ENCODE measurements around the gene ENO4. TPM values are rescaled to one million over a fixed set of nuclear protein-coding genes. Genes with fewer than 3 reads are reported as not detected.

The ENO4 gene
- not detected for total RNA-seq
- total RNA-seq: 0 reads per million in 2 donors

DNA sequence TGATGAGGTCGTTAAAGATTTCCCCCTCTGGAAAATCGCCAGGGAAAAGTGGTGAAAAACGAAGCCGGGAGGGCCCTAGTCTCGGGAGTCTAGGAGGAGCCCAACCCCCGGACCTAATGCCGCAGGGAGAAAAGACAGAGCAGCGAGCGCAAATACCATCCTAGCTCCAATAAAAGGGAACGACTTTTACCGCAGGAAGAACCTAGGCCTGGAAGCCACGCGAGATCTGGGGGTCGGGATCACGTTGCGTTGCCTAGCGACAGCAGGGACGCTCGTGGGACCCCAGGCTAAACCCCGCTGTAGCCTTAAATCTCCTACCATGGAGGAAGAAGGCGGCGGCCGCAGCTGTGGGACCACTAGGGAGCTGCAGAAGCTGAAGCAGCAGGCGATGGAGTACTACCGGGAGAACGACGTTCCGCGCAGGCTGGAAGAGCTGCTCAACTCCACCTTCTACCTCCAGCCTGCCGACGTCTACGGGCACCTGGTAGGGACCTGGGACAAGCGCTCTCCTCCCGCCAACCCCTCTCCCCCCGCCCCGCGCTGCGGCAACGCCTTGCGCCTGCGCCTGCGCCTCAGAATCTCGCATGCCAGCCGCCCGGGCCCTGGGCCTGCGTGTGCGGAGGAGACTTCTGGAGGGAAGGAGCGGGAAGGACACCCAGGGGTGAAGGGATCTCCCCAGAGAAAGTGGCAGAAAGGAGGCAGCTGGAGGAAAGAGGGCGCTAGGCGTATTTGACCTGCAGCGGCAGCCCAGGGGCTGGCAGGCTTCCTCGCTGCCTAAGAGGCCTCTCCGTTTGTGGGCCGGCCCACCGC, at the start of gene ENO4:
ENO4 (plus strand) TSS at position 252 of the 810 bp plus-strand sequence; CDS start at position 320, 68 bp downstream.
- Mint-ChIP-seq H3K27ac (peak within 1 kb of the TSS; percentile 79), H3K4me3 (peak within 1 kb of the TSS; percentile 78), H3K36me3 (ENCODE audit: low read depth) (peaks cover 12% of the 10 kb centered on the region), H3K27me3 (peaks cover 58% of the 10 kb centered on the region), H3K4me1 (peaks cover 9% of the 10 kb centered on the region)
- ATAC-seq (peak; percentile 43), DNase-seq (peak in 1 of 3 donors; percentile 15)
- H3K9me3 ChIP-seq (ENCODE audit: control insufficient read depth, low read length, poor library complexity, severe bottlenecking): no peaks in the 10 kb centered on the region

DNA sequence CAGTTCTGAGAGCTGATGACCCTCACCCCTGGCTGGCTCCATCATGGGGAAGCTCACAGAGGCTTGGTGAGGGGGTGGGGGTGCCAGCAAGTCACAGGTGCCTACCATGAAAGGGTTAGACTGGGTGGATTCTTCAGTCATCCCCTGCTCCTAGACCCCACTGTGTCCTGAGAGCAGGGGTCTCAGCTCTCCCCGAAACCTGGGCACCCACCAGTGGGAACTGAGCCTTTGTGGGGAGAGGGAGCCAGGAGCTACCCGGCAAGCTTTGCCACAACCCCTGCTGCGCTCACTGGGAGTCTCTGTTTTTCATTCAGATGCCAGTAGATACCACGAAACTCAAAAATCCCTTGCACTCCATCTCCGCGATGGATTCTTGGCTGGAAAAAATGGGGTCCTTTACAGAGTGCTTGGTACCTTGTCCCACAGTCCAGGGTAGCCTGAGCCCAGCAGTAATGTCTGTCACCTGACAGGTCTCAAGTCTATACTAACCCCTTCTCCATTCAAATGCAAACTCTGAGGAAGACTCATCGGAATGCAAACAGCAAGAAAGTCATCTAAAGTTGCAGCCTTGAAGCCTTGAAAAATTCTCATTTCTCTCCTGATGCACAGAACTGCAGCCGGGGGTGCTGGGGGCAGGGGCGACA, 48.9 kb upstream of the ENO4 start:
- Mint-ChIP-seq H3K36me3 (ENCODE audit: low read depth) (peaks cover 2% of the 10 kb centered on the region), H3K4me1 (peaks cover 2% of the 10 kb centered on the region)

DNA sequence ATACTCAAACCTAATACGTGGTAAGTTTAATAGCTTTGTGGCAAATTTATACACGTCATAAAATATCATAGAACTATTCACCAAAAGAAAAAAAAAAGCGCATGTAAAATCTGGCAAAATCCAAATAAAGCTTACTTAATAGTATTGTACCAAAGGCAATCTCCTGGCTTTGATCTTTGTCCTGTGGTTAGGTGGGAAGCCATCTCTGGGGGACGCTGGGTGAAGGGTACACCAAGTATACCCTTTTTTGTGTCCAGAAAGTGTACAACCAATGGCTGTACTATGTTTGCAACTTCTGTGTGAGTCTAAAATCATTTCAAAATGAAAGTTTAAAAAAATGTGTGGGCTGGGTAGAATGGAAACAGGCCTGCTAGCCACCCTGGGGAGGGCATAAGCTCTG, 47.6 kb upstream of the ENO4 start:
- Mint-ChIP-seq H3K27ac (no peak overlapping the region), H3K27me3 (peaks cover 72% of the 10 kb centered on the region), H3K4me3 (no peak overlapping the region), H3K36me3 (ENCODE audit: low read depth) (peaks cover 2% of the 10 kb centered on the region), H3K4me1 (peaks cover 2% of the 10 kb centered on the region)
- no peak for ATAC-seq
- no peaks in the 10 kb centered on the region for H3K9me3 ChIP-seq (ENCODE audit: control insufficient read depth, low read length, poor library complexity, severe bottlenecking)
- DNase-seq: no peak

More for the DNA sequence above, 48.9 kb upstream of the ENO4 start:
- DNase-seq (no peak), ATAC-seq (no peak)
- Mint-ChIP-seq H3K27ac (no peak overlapping the region), H3K4me3 (no peak overlapping the region), H3K27me3 (peaks cover 72% of the 10 kb centered on the region)
- H3K9me3 ChIP-seq (ENCODE audit: control insufficient read depth, low read length, poor library complexity, severe bottlenecking): no peaks in the 10 kb centered on the region

DNA sequence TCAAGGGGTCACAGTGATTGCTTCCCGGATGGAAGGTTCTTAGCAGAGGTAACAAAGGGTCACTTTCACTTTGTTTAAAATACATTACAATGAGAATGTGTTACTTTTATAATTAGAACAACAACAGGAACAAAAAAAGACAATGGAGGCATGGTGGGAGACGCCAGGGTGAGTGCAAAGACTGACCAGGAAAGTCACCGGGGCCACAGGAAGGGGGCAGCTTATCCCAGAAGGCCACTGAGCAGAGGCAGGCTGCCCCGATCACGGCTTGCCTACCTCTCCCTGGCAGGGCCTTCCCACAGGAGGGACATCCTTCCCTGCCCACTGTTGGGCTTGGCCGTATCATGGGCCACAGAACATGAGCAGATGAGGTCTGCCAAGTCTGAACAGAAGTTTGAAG, 46.8 kb upstream of the ENO4 start:
- Mint-ChIP-seq H3K27ac (no peak overlapping the region), H3K36me3 (ENCODE audit: low read depth) (peaks cover 2% of the 10 kb centered on the region), H3K4me1 (peaks cover 2% of the 10 kb centered on the region), H3K27me3 (peaks cover 72% of the 10 kb centered on the region), H3K4me3 (no peak overlapping the region)
- DNase-seq (no peak), ATAC-seq (no peak)
- H3K9me3 ChIP-seq (ENCODE audit: control insufficient read depth, low read length, poor library complexity, severe bottlenecking): no peaks in the 10 kb centered on the region

GRCh38 chr10:116802876-116803275, 46.4 kb upstream of the ENO4 start:
- Mint-ChIP-seq H3K4me3 (no peak overlapping the region), H3K4me1 (peaks cover 2% of the 10 kb centered on the region), H3K36me3 (ENCODE audit: low read depth) (peaks cover 2% of the 10 kb centered on the region), H3K27me3 (peaks cover 69% of the 10 kb centered on the region), H3K27ac (no peak overlapping the region)
- ATAC-seq: no peak
- no peak for DNase-seq
- no peaks in the 10 kb centered on the region for H3K9me3 ChIP-seq (ENCODE audit: control insufficient read depth, low read length, poor library complexity, severe bottlenecking)

GRCh38 chr10:116803451-116804249, 45.6 kb upstream of the ENO4 start:
- Mint-ChIP-seq H3K27me3 (peaks cover 67% of the 10 kb centered on the region), H3K36me3 (ENCODE audit: low read depth) (peaks cover 2% of the 10 kb centered on the region), H3K4me3 (no peak overlapping the region), H3K4me1 (peaks cover 2% of the 10 kb centered on the region), H3K27ac (no peak overlapping the region)
- no peak for DNase-seq
- H3K9me3 ChIP-seq (ENCODE audit: control insufficient read depth, low read length, poor library complexity, severe bottlenecking): no peaks in the 10 kb centered on the region
- ATAC-seq: no peak

GRCh38 chr10:116808706-116809105, 40.6 kb upstream of the ENO4 start:
- DNase-seq (no peak), ATAC-seq (no peak)
- peaks cover under 1% of the 10 kb centered on the region for H3K4me1 Mint-ChIP-seq
- no peak overlapping the region for H3K27ac Mint-ChIP-seq
- peaks cover 44% of the 10 kb centered on the region for H3K27me3 Mint-ChIP-seq
- H3K4me3 Mint-ChIP-seq: no peak overlapping the region
- H3K36me3 Mint-ChIP-seq (ENCODE audit: low read depth): peaks cover 3% of the 10 kb centered on the region
- no peaks in the 10 kb centered on the region for H3K9me3 ChIP-seq (ENCODE audit: control insufficient read depth, low read length, poor library complexity, severe bottlenecking)

DNA sequence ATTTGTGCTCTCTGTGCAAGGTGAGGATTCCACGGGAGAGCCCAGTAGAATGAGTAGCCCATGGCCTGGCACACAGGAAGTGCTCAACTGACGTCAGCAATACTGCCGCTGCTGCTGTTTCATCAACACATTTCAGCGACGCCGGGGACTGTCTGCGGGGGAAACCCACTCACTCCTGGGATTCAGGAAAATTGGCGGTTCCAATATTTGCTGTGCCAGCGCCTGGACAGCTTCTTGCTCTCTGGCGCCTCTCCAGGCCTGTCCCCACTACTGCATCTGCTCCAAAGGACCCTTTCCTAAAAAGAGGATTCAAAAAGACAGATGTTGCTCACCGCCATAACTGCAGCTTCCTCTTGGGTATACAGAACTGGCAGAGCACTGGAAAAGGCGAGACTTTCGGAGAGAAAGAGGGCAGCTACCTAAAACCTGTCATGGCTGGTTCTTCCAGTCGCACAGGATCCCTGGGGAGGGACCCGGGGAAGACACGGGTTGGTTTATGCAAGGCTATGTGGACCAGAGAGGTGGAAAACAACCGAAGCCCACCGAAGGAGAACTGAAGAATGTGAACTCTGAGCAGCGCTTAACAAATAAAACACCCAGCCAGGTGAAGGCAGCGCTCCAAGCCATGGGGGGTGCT, 39.7 kb upstream of the ENO4 start:
- Mint-ChIP-seq H3K27ac (no peak overlapping the region), H3K4me3 (no peak overlapping the region), H3K36me3 (ENCODE audit: low read depth) (peaks cover 3% of the 10 kb centered on the region), H3K4me1 (no peaks in the 10 kb centered on the region), H3K27me3 (peaks cover 46% of the 10 kb centered on the region)
- DNase-seq: no peak
- H3K9me3 ChIP-seq (ENCODE audit: control insufficient read depth, low read length, poor library complexity, severe bottlenecking): no peaks in the 10 kb centered on the region
- ATAC-seq: no peak

DNA sequence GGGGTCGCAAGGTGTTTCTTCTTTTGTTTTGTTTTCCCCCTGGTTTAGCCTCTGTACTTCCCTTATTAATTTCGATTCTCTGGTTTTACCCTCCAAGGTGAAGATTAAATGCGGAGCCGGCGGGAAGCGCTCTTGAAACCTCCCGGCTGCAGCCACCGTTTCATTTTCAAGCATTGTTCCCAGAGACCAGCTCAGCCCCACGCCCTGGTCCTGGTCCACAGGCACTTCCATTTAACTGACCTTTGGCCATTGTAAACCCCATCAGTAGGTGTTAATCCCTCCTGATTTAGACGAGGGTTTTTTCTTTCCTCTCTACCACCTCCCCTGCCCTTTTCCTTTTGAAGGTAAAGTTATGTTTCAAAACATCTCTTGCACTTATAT, 39.2 kb upstream of the ENO4 start:
- no peaks in the 10 kb centered on the region for H3K4me1 Mint-ChIP-seq
- H3K27me3 Mint-ChIP-seq: peaks cover 50% of the 10 kb centered on the region
- peaks cover 3% of the 10 kb centered on the region for H3K36me3 Mint-ChIP-seq (ENCODE audit: low read depth)
- H3K9me3 ChIP-seq (ENCODE audit: control insufficient read depth, low read length, poor library complexity, severe bottlenecking): no peaks in the 10 kb centered on the region
- DNase-seq (no peak), ATAC-seq (no peak)
- no peak overlapping the region for H3K4me3 Mint-ChIP-seq
- H3K27ac Mint-ChIP-seq: no peak overlapping the region

DNA sequence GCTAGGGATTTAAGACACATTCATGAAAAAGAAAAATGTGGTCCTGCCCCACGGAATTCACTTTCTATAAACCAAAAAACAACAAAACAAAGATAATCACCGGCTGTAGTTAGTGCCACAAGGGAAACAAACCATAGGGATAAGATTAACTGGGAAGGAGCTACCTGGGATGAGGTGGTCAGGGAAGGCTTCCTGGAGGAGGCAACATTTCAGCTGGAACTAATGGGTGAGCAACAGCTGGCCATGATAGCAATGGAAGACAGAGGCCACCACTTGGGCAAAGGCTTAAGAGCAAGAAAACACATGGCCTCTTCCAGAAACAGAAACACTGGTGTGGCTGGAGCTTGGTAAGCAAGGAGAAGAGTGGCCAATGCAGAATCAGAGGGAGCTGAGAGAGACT, 38.4 kb upstream of the ENO4 start:
- H3K9me3 ChIP-seq (ENCODE audit: control insufficient read depth, low read length, poor library complexity, severe bottlenecking): no peaks in the 10 kb centered on the region
- Mint-ChIP-seq H3K4me3 (no peak overlapping the region), H3K27me3 (peaks cover 54% of the 10 kb centered on the region), H3K27ac (no peak overlapping the region), H3K36me3 (ENCODE audit: low read depth) (peaks cover 3% of the 10 kb centered on the region), H3K4me1 (no peaks in the 10 kb centered on the region)
- ATAC-seq (no peak), DNase-seq (no peak)

- ATAC-seq (no peak), DNase-seq (no peak)
- H3K4me1 Mint-ChIP-seq: no peaks in the 10 kb centered on the region
- H3K4me3 Mint-ChIP-seq: no peak overlapping the region
- no peaks in the 10 kb centered on the region for H3K9me3 ChIP-seq (ENCODE audit: control insufficient read depth, low read length, poor library complexity, severe bottlenecking)
- H3K27ac Mint-ChIP-seq: no peak overlapping the region
- H3K36me3 Mint-ChIP-seq (ENCODE audit: low read depth): peaks cover 3% of the 10 kb centered on the region
- peaks cover 57% of the 10 kb centered on the region for H3K27me3 Mint-ChIP-seq
Observed at GRCh38 chr10:116811691-116812090, 37.6 kb upstream of the ENO4 start.

DNA sequence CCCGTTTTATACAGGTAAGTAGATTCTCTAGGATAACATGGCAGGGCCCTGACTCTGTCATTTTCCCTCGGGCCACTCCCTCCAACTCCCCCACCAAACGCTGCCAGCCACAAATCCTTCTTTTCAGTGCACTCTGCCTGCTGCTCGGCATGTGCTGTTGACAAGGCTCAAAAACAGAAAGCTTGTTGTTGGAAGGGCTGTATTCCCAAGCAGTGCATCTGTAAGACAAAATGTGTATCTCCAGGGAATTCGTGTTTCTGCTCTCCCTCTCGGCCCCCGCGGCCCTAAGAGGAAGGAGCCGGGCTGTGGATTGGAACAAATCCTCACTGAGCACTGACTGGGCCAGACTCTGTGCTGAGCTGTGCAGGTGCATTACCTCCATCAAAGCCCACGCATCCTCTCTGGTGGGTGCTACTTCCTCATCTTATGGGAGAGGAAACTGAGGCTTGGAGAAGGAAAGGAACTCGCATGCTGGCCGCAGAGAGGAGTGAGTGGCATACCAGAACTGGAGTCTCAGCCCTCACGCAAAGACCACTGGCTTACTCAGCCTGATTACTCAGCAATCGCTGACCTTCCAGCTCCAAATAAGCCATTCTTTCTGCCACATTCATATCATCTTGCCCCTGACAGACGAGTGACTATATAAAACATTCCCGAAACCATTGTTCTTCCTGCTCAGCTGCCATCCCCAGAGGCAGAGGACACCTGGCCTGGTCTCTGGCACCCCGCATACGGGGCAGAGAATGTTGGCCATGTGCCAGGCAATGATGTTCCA, 33.5 kb upstream of the ENO4 start:
- Mint-ChIP-seq H3K4me1 (no peaks in the 10 kb centered on the region), H3K36me3 (ENCODE audit: low read depth) (peaks cover under 1% of the 10 kb centered on the region), H3K27ac (no peak overlapping the region), H3K27me3 (peaks cover 48% of the 10 kb centered on the region), H3K4me3 (no peak overlapping the region)
- DNase-seq (no peak), ATAC-seq (no peak)
- H3K9me3 ChIP-seq (ENCODE audit: control insufficient read depth, low read length, poor library complexity, severe bottlenecking): no peaks in the 10 kb centered on the region

Measured in T-helper 17 cell (primary cell).